Mesenchymal stem cell (in vitro differentiated cells and primary cell): Measurements from ENCODE around the gene CDK5RAP2.

Experiments
- DNase-seq: peaks from one replicate; pipeline ENCODE4 v3.0.0-alpha.2; 2013
- H2AFZ ChIP-seq: one replicate; pipeline ENCODE4 v1.6.1; 2013; ENCODE audit warnings: low read depth, mild to moderate bottlenecking, control low read depth, inconsistent platforms, low read length, moderate library complexity
- H2AK5ac ChIP-seq: 2 replicates; pipeline ENCODE4 v1.6.1; 2013; ENCODE audit warnings: low read length, moderate library complexity, mild to moderate bottlenecking, inconsistent platforms; ENCODE audit not compliant: severe bottlenecking
- H2BK120ac ChIP-seq: one replicate; pipeline ENCODE4 v1.6.1; 2013; ENCODE audit warnings: low read depth, mild to moderate bottlenecking, inconsistent platforms, low read length, moderate library complexity
- H2BK12ac ChIP-seq, 2 experiments: one replicate each; pipeline ENCODE4 v1.6.1; 2013; ENCODE audit warnings: inconsistent platforms in 2 of 2, low read length in 2 of 2, mild to moderate bottlenecking in 2 of 2, moderate library complexity in 2 of 2, control low read depth in 1 of 2
- H2BK15ac ChIP-seq: one replicate; pipeline ENCODE4 v1.6.1; 2013; ENCODE audit warnings: mild to moderate bottlenecking, low read depth, inconsistent platforms; ENCODE audit not compliant: poor library complexity, severe bottlenecking
- H2BK5ac ChIP-seq: 2 replicates; pipeline ENCODE4 v1.6.1; 2013; ENCODE audit warnings: low read depth, mild to moderate bottlenecking, low read length, control low read depth, inconsistent platforms; ENCODE audit not compliant: poor library complexity, severe bottlenecking
- H3K14ac ChIP-seq, 2 experiments: one replicate each; pipeline ENCODE4 v1.6.1; 2013; ENCODE audit warnings: inconsistent platforms in 2 of 2, low read length in 2 of 2, control low read depth in 1 of 2, mild to moderate bottlenecking in 1 of 2, moderate library complexity in 1 of 2
- H3K18ac ChIP-seq, 2 experiments: one replicate each; pipeline ENCODE4 v1.6.1; 2013; ENCODE audit warnings: inconsistent platforms in 2 of 2, low read length in 2 of 2, control low read depth in 1 of 2, low read depth in 1 of 2, mild to moderate bottlenecking in 1 of 2
- H3K23ac ChIP-seq, 2 experiments: one replicate each; pipeline ENCODE4 v1.6.1; 2013; ENCODE audit warnings: inconsistent platforms in 2 of 2, low read length in 2 of 2, mild to moderate bottlenecking in 2 of 2, moderate library complexity in 2 of 2, control low read depth in 1 of 2
- H3K27ac ChIP-seq: 2 replicates; pipeline ENCODE4 v1.5.1; 2013; ENCODE audit warnings: mild to moderate bottlenecking, moderate library complexity, low read length, control low read depth, inconsistent platforms; ENCODE audit not compliant: poor library complexity, severe bottlenecking
- H3K27me3 ChIP-seq, 2 experiments: 2 replicates each; pipeline versions ENCODE4 v1.6.1 to v1.7.0; 2013; ENCODE audit warnings: low read length in 2 of 2, mild to moderate bottlenecking in 2 of 2, moderate library complexity in 2 of 2, control low read depth in 1 of 2, inconsistent platforms in 1 of 2; ENCODE audit not compliant: control insufficient read depth in 1 of 2, insufficient read depth in 1 of 2
- H3K36me3 ChIP-seq, 2 experiments: 2 replicates each; pipeline versions ENCODE4 v1.6.1 to v1.7.0; 2013; ENCODE audit warnings: low read length in 2 of 2, control low read depth in 1 of 2, inconsistent platforms in 1 of 2, low read depth in 1 of 2, mild to moderate bottlenecking in 1 of 2; ENCODE audit not compliant: insufficient read depth in 2 of 2, control insufficient read depth in 1 of 2
- H3K4ac ChIP-seq, 2 experiments: one replicate each; pipeline ENCODE4 v1.6.1; 2013; ENCODE audit warnings: inconsistent platforms in 2 of 2, low read length in 2 of 2, mild to moderate bottlenecking in 2 of 2, moderate library complexity in 2 of 2, control low read depth in 1 of 2, low read depth in 1 of 2
- H3K4me1 ChIP-seq: 2 replicates; pipeline ENCODE4 v1.6.1; 2013; ENCODE audit warnings: low read depth, low read length, control low read depth; ENCODE audit not compliant: control insufficient read depth, insufficient read depth
- H3K4me2 ChIP-seq: 2 replicates; pipeline ENCODE4 v1.6.1; 2013; ENCODE audit warnings: low read length, mild to moderate bottlenecking, inconsistent platforms; ENCODE audit not compliant: poor library complexity, severe bottlenecking
- H3K4me3 ChIP-seq, 2 experiments: 2 replicates each; pipeline versions ENCODE4 v1.5.1 to v1.7.0; 2013; ENCODE audit warnings: low read length in 2 of 2, mild to moderate bottlenecking in 2 of 2, control low read depth in 1 of 2, low read depth in 1 of 2; ENCODE audit not compliant: insufficient read depth in 1 of 2
- H3K79me1 ChIP-seq: replicated peaks from 2 replicates; pipeline ENCODE4 v1.6.1; 2013; ENCODE audit warnings: mild to moderate bottlenecking, control low read depth, low read length, inconsistent platforms; ENCODE audit not compliant: poor library complexity, severe bottlenecking
- H3K9ac ChIP-seq: 2 replicates; pipeline ENCODE4 v1.7.0; 2013; ENCODE audit warnings: mild to moderate bottlenecking, low read length, moderate library complexity
- H3K9me3 ChIP-seq: 2 replicates; pipeline ENCODE4 v1.7.0; 2013; ENCODE audit warnings: mild to moderate bottlenecking, low read length; ENCODE audit not compliant: control insufficient read depth
- H4K8ac ChIP-seq: one replicate; pipeline ENCODE4 v1.6.1; 2013; ENCODE audit warnings: inconsistent platforms, mild to moderate bottlenecking, low read length, moderate library complexity
- H4K91ac ChIP-seq: one replicate; pipeline ENCODE4 v1.6.1; 2013; ENCODE audit warnings: mild to moderate bottlenecking, low read length, inconsistent platforms
- WGBS: methylation state at CpG from one replicate; pipeline ENCODE4 v1.1.7; 2013; ENCODE audit warnings: mixed read lengths; 5-methylcytosine and 5-hydroxymethylcytosine counted together

The CDK5RAP2 gene

GRCh38 chr9:120389300-120389699 is 190.7 kb downstream of the CDK5RAP2 start:
- no peak overlapping the region for H3K4ac ChIP-seq
- peaks cover 17% of the 10 kb centered on the region for H3K4me1 ChIP-seq
- no peak overlapping the region for H2BK15ac ChIP-seq
- no peak overlapping the region for H4K8ac ChIP-seq
- H2BK120ac ChIP-seq: no peak overlapping the region
- no peak overlapping the region for H4K91ac ChIP-seq
- no peak for DNase-seq
- H3K27ac ChIP-seq: no peak overlapping the region
- 97% methylated on average over 1 of the region's 4 CpGs for WGBS
- peaks cover 3% of the 10 kb centered on the region for H3K79me1 ChIP-seq
- H3K4me2 ChIP-seq: no peak overlapping the region
- H3K23ac ChIP-seq: no peak overlapping the region
- no peak overlapping the region for H2BK12ac ChIP-seq
- no peak overlapping the region for H3K4me3 ChIP-seq
- no peak overlapping the region for H3K18ac ChIP-seq
- no peak overlapping the region for H2AK5ac ChIP-seq
- H3K14ac ChIP-seq: no peak overlapping the region
- H3K36me3 ChIP-seq: peaks cover 50 to 55% of the 10 kb centered on the region in 2 experiments
- H2AFZ ChIP-seq: no peak overlapping the region
- no peak overlapping the region for H3K9ac ChIP-seq
- no peak overlapping the region for H2BK5ac ChIP-seq
- no peaks in the 10 kb centered on the region for H3K27me3 ChIP-seq
- no peaks in the 10 kb centered on the region for H3K9me3 ChIP-seq

- Histone ChIP-seq H3K23ac (no peak overlapping the region), H4K8ac (no peak overlapping the region)
- 96% methylated on average over 24 of the region's 24 CpGs for WGBS
Observed at GRCh38 chr9:120388003-120388855, 191.7 kb downstream of the CDK5RAP2 start.

GRCh38 chr9:120387257-120388002 is 192.5 kb downstream of the CDK5RAP2 start:
- H3K4me3 ChIP-seq: no peak overlapping the region
- peaks cover 7% of the 10 kb centered on the region for H3K4me1 ChIP-seq
- H2BK15ac ChIP-seq: no peak overlapping the region
- DNase-seq: no peak
- no peaks in the 10 kb centered on the region for H3K9me3 ChIP-seq
- WGBS: 89% methylated on average over 14 of the region's 14 CpGs
- no peak overlapping the region for H3K18ac ChIP-seq
- peaks cover 37 to 40% of the 10 kb centered on the region in 2 experiments for H3K36me3 ChIP-seq
- no peak overlapping the region for H2AFZ ChIP-seq
- H3K27ac ChIP-seq: no peak overlapping the region
- no peak overlapping the region for H3K14ac ChIP-seq
- H2AK5ac ChIP-seq: no peak overlapping the region
- H4K91ac ChIP-seq: no peak overlapping the region
- H2BK12ac ChIP-seq: no peak overlapping the region
- H3K9ac ChIP-seq: no peak overlapping the region
- no peak overlapping the region for H2BK5ac ChIP-seq
- H3K23ac ChIP-seq: no peak overlapping the region
- H2BK120ac ChIP-seq: no peak overlapping the region
- H3K4ac ChIP-seq: no peak overlapping the region
- no peak overlapping the region for H3K4me2 ChIP-seq
- H4K8ac ChIP-seq: no peak overlapping the region
- no peaks in the 10 kb centered on the region for H3K27me3 ChIP-seq
- H3K79me1 ChIP-seq: peaks cover 3% of the 10 kb centered on the region

More at GRCh38 chr9:120388003-120388855, 191.7 kb downstream of the CDK5RAP2 start:
- Histone ChIP-seq H3K4ac (no peak overlapping the region), H3K79me1 (peaks cover 3% of the 10 kb centered on the region), H4K91ac (no peak overlapping the region), H2BK12ac (no peak overlapping the region), H2BK5ac (no peak overlapping the region), H3K4me3 (no peak overlapping the region), H3K27me3 (no peaks in the 10 kb centered on the region), H3K4me2 (no peak overlapping the region), H2BK15ac (no peak overlapping the region), H3K27ac (no peak overlapping the region), H3K4me1 (peaks cover 7% of the 10 kb centered on the region), H2AFZ (no peak overlapping the region), H3K18ac (no peak overlapping the region), H3K36me3 (peaks cover 45 to 48% of the 10 kb centered on the region in 2 experiments), H2AK5ac (no peak overlapping the region), H2BK120ac (no peak overlapping the region), H3K14ac (no peak overlapping the region), H3K9ac (no peak overlapping the region), H3K9me3 (no peaks in the 10 kb centered on the region)
- DNase-seq: no peak
